ENCODE data around the gene CAMK4.
"Not testable (repeated sequence)": the region's sequence is repeated elsewhere in the genome, so short reads cannot be mapped to it uniquely, and the experiment has no call there.

CAMK4 gene

GRCh38 chr5:111320953-111321352 lies 96.8 kb downstream of the CAMK4 start:
- no peak for DNase-seq

- DNase-seq = no peak
Observed at GRCh38 chr5:111321376-111321775, 97.2 kb downstream of the CAMK4 start.

GRCh38 chr5:111326551-111326950 lies 102.4 kb downstream of the CAMK4 start:
- DNase-seq = no peak

- no peak for DNase-seq
Observed at GRCh38 chr5:111337133-111337532, 112.9 kb downstream of the CAMK4 start.

GRCh38 chr5:111337688-111338087 lies 113.5 kb downstream of the CAMK4 start:
- no peak for DNase-seq

GRCh38 chr5:111345731-111346130 lies 121.5 kb downstream of the CAMK4 start:
- DNase-seq = no peak

- DNase-seq = no peak
Observed at GRCh38 chr5:111347021-111347420, 122.8 kb downstream of the CAMK4 start.

- no peak for DNase-seq
Observed at GRCh38 chr5:111348661-111349329, 124.6 kb downstream of the CAMK4 start.

GRCh38 chr5:111349429-111349828 lies 125.2 kb downstream of the CAMK4 start:
- DNase-seq = no peak

- DNase-seq = no peak
Observed at GRCh38 chr5:111353035-111353434, 128.9 kb downstream of the CAMK4 start.

- DNase-seq = not testable (repeated sequence)
Observed at GRCh38 chr5:111358726-111359125, 134.5 kb downstream of the CAMK4 start.

- no peak for DNase-seq
Observed at GRCh38 chr5:111360173-111360572, 136.0 kb downstream of the CAMK4 start.

GRCh38 chr5:111364992-111365391 lies 140.8 kb downstream of the CAMK4 start:
- no peak for DNase-seq

- no peak for DNase-seq
Observed at GRCh38 chr5:111366388-111366787, 142.2 kb downstream of the CAMK4 start.

GRCh38 chr5:111367115-111367514 lies 142.9 kb downstream of the CAMK4 start:
- DNase-seq = peak; percentile 26

GRCh38 chr5:111372799-111373198 lies 148.6 kb downstream of the CAMK4 start:
- DNase-seq = no peak

- DNase-seq = no peak
Observed at GRCh38 chr5:111374380-111374779, 150.2 kb downstream of the CAMK4 start.

- DNase-seq = no peak
Observed at GRCh38 chr5:111375645-111376044, 151.5 kb downstream of the CAMK4 start.

- DNase-seq = no peak
Observed at GRCh38 chr5:111377306-111377705, 153.1 kb downstream of the CAMK4 start.

- no peak for DNase-seq
Observed at GRCh38 chr5:111379391-111379816, 155.2 kb downstream of the CAMK4 start.

- no peak for DNase-seq
Observed at GRCh38 chr5:111383288-111383970, 159.2 kb downstream of the CAMK4 start.

- DNase-seq = no peak
Observed at GRCh38 chr5:111384220-111384619, 160.0 kb downstream of the CAMK4 start.

GRCh38 chr5:111385051-111385450 lies 160.9 kb downstream of the CAMK4 start:
- no peak for DNase-seq

GRCh38 chr5:111385970-111386831 lies 162.0 kb downstream of the CAMK4 start:
- DNase-seq = peak; percentile 85

Data from NCI-H748 treated with DMSO at 0.1 percent for 48 hours (cell line).